HG03097 (cell line): ENCODE measurements around the gene IBTK.
"Not testable (repeated sequence)": the region's sequence is repeated elsewhere in the genome, so short reads cannot be mapped to it uniquely, and the experiment has no call there.

Experiments used
- ATAC-seq: cut with Tn5 transposase; IDR thresholded peaks from one replicate; pipeline ENCODE4 v1.9.1; 2021; ENCODE audit not compliant: unreplicated experiment, low FRiP score

IBTK gene

DNA sequence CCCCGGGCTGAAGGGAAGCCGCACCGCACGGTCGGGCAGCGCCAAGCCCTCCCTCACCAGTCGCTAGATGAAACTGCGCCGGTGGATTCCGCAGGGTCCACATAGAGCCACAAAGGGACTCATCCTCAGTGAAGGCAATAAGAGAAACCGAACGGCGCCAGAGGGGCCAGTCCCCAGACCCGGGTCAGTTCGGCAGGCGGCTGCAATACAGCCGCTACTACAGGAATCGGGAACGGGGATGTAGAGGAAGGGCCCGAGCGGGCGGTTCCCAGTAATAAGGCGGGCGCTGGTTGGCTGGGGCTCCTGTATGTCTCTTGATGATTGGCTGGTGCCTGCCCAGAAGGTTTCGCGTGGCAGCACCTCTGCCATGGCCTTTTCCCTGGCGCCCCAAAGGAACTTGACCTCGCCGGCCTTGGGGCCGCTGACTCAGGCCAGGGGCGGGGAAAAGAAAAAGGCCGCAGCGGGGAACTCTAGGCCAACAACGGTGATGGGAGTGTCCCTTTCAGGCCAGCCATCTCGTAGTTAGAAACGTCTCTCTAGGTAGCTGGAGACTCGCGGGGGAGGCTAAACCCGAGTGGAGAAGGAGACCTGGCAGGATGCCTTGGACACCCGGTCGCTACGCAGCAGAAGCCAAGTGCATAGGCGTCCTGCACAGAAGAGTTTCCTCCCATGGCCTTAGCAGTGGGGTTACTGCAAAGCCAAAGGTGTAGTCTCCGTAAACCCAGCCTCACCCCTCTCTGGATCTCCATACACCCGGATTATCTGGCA, at the start of gene IBTK:
TSS of gene IBTK (minus strand) at position 240 of the 768 bp plus-strand sequence. CDS start 7,258 bp downstream, outside the sequence.
- peak; percentile 93 for ATAC-seq

DNA sequence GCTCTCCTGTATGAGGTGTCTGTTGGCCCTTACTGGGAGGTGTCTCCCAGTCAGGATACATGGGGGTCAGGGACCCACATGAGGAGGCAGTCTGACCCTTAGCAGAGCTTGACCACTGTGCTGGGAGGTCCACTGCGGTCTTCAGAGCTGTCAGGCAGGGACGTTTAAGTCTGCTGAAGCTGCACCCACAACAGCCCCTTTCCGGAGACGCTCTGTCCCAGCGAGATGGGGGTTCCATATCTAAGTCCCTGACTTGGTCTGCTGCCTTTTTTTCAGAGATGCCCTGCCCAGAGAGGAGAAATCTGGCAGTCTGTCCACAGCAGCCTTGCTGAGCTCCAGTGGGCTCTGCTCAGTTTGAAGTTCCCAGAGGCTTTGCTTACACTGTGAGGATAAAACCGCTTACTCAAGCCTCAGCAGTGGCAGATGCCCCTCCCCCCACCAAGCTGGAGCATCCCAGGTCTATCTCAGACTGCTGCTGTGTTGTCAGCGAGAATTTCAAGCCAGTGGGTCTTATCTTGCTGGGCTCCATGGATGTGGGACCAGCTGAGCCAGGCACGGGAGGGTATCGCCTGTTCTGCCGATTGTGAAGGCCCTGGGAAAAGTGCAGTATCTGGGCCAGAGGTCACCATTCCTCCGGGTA, 36.3 kb upstream of the IBTK start:
- no peak for ATAC-seq

DNA sequence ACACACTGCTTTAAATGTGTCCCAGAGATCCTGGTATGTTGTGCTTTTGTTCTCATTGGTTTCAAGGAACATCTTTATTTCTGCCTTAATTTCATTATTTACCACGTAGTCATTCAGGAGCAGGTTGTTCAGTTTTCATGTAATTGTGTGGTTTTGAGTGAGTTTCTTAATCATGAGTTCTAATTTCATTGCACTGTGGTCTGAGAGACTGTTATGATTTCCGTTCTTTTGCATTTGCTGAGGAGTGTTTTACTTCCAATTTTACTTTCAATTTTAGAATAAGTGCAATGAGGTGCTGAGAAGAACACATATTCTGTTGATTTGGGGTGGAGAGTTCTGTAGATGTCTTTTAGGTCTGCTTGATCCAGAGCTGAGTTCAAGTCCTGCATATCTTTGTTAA, 34.0 kb upstream of the IBTK start:
- not testable (repeated sequence) for ATAC-seq

- no peak for ATAC-seq
These were observed 30.1 kb upstream of the IBTK start for GRCh38 chr6:82277686-82278085.

DNA sequence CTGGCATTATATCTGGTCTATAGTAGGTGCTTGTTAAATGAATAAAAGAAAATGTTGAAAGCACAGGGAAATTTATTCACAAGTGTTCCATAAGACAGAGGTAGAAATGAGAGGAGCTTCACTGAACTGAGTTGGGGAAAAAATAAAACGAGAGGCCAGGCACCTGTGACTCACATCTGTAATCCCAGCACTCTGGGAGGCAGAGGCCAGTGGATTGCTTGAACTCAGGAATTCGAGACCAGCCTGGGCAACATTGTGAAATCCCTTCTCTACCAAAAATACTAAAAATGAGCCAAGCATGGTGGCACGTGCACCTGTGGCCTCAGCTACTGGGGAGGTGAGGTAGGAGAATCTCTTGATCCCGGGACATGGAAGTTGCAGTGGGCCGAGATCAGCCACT, 28.1 kb upstream of the IBTK start:
- no peak for ATAC-seq

GRCh38 chr6:82273295-82273694, 25.8 kb upstream of the IBTK start:
- no peak for ATAC-seq

DNA sequence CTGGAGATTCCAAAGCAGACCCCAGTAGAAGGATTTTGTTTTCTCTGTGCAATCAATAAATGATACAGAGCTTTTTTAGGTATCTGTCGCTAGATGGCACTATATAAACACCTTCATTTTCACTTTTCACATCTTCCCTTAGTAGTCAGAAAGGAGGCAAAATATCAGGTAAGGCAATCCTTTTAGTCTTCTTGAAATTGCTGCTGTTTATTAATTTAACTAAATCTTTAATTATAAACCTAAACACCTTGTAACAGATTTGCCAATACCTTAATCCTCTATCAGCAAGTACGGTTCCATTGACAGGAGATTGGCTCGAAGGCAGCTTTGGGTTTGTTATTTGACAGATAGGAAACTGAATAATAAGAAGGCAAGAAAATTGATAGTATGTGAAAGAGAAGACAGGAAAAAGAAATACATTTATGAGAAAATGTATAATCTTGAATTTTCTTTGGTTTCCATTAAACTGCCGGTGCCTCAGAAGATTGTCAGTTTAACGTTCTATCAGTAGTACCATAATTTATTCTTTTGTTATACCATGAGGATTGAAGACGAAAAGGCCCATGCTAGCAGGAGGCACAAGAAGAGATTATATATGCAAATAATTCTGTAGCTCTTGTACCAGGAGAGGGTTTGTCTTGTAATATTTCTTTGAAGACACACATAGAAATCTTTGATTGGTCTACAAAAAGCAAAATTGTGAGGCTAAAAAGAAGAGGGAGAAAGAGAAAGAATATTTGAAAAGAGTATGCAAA, 23.5 kb upstream of the IBTK start:
- ATAC-seq = no peak

DNA sequence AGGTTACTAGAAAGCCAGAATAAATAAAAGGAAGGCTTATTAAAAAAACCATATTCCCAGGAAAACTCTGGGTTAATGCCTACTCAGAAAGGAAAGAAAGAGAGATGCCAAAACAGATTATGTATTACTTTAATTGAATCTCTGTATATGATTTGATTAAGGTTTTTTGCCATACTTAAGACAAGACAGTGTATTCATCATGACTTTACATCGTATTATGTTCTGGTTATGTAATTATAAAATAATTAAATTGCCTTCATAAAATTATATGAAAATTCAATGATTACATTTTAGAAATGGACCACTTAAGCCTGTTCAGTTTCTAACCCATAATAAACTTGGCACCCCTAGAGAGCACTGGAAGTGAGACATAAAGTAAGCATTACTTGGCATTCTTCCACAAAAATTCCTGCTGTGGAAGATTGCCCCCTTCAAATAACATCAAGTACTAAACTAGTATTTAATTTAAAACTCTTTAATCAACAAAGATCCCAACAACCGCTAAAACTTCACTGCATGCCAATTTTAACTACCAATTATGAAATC, 20.8 kb upstream of the IBTK start:
- ATAC-seq = no peak

DNA sequence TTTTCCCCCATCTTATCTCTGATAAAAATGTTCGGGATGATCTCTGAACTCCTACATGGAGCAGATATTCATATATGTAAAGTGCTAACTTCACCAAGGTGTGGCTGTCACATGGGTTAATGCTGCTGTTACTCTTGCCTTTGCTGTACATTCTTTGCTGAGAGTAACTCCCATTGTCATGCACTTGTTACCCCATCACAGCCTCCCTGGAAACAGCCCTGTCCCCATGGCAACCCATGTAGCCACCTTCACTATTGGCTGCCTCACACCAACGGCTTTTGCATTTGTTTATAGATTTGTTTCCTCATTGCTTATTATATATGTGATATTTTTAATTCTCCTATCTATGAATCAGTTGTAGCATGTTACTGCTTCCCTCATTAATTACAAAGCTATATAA, 17.3 kb upstream of the IBTK start:
- ATAC-seq = no peak

DNA sequence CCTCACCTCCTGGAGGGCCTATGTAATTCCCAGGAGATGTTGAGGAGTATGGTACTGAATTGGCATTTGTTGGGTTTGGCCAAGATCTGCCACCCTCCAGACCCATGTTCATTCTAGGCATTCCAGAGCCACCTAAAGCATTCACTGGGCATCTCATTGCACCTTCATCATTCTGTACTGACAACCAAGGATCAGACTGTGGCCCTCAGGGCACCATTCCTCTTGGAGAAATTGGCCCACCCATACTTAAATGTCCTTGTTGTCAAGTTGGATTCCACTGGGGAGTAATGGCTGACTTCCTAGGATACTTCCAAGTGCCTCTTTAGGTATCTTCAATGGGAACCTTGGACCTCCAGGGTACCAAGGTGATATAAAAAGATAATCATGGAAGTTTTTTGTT, 16.8 kb upstream of the IBTK start:
- ATAC-seq = no peak

DNA sequence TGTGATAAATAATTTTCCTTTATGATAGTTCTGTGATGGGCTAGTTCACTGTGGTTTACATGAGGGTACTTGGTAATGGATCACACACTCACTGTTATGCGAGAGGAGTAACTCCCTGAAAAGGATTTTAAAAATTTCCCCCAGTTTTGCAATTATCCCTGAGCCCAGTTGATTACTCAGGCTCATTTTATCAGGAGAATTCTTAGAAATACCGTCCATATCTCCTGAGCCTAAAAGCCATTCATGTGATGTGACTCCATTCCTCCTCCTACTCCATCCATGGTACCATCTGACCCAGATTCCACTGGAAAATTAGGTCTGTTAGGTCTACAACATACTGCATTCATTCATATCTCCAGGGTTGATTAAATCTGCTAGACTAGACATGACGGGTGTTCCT, 16.4 kb upstream of the IBTK start:
- no peak for ATAC-seq

GRCh38 chr6:82260997-82261732, 13.6 kb upstream of the IBTK start:
- no peak for ATAC-seq

GRCh38 chr6:82259389-82259788, 11.8 kb upstream of the IBTK start:
- ATAC-seq = no peak

- no peak for ATAC-seq
These were observed 9.7 kb upstream of the IBTK start for GRCh38 chr6:82257088-82257774.

DNA sequence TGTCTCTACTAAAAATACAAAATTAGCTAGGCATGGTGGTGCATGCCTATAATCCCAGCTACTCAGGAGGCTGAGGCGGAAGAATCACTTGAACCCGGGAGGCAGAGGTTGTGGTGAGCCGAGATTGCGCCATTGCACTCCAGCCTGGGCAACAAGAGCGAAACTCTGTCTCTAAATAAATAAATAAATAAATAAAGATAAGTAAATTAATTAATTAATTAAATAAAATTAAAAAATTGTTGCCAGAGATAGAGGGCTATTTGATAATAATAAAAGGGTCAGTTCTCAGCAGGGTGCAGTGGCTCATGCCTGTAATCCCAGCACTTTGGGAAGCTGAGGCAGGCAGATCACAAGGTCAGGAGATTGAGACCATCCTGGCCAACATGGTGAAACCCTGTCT, 7.2 kb upstream of the IBTK start:
- ATAC-seq = not testable (repeated sequence)

GRCh38 chr6:82251942-82252341, 4.4 kb upstream of the IBTK start:
- no peak for ATAC-seq

GRCh38 chr6:82249381-82250253, 2.1 kb upstream of the IBTK start:
- no peak for ATAC-seq

DNA sequence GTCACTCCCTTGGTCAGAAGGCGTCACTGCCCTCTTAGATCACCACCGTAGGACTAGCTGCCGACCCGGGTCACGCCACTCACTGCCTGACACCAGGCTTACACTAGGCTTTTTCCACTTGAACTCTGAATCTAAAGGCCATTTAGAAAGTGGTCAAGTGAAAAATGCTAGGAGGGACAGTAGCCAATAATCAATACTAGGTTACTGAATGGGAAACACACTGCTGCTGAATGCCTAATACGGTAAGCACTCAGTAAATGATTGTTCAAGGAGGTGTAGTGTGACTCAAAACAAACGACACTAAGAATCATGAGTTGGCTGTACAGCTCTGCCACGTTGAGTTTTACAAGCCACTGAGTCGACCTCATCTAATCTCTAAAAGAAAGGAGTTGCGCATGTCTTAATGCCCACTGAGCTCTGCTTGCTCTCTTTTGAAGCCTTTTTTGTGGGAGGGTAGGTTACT, 760 bp upstream of the IBTK start:
- no peak for ATAC-seq
